Chondrocyte (in vitro differentiated cells): ENCODE data around the gene PPP2R5B. TPM values are rescaled to one million over a fixed set of nuclear protein-coding genes. Genes with fewer than 3 reads are reported as not detected.

ENCODE experiments used
- DNase-seq: peaks from one replicate; pipeline ENCODE4 v3.0.0; 2021; ENCODE audit warnings: mixed read lengths, low spot score
- H3K27ac Mint-ChIP-seq: one replicate; pipeline ENCODE4 v1.8.0; 2021; ENCODE audit warnings: mild to moderate bottlenecking, moderate library complexity, mixed read lengths; ENCODE audit not compliant: unreplicated experiment
- H3K27me3 Mint-ChIP-seq: 2 replicates; pipeline ENCODE4 v1.8.0; 2021; ENCODE audit warnings: low read depth, mixed read lengths
- H3K36me3 Mint-ChIP-seq: 2 replicates; pipeline ENCODE4 v1.8.0; 2021; ENCODE audit warnings: low read depth, mixed read lengths
- H3K4me1 Mint-ChIP-seq: 2 replicates; pipeline ENCODE4 v1.8.0; 2021; ENCODE audit warnings: low read depth, mild to moderate bottlenecking, mixed read lengths
- H3K4me3 Mint-ChIP-seq: one replicate; pipeline ENCODE4 v1.8.0; 2021; ENCODE audit warnings: mild to moderate bottlenecking, moderate library complexity, mixed read lengths; ENCODE audit not compliant: unreplicated experiment
- H3K9me3 Mint-ChIP-seq: 2 replicates; pipeline ENCODE4 v1.8.0; 2021; ENCODE audit warnings: low read depth, mixed read lengths
- CTCF ChIP-seq: fragments of 200-600 bp; sonication (generic); IDR thresholded peaks from 2 replicates; pipeline ENCODE4 v1.5.0; 2021; ENCODE audit warnings: antibody characterized with exemption, mild to moderate bottlenecking, moderate library complexity
- total RNA-seq: library from RNA; stranded (reverse); gene quantifications from 3 replicates; pipeline ENCODE4 v1.2.1, GENCODE V29; 2021

PPP2R5B gene
- total RNA-seq, 1 donor from 2014 or later: 33.2 TPM

GRCh38 chr11:64897381-64898075 lies 27.0 kb upstream of the PPP2R5B start:
- H3K27ac Mint-ChIP-seq: no peak overlapping the region
- peak; percentile 81 for DNase-seq
- no peaks in the 10 kb centered on the region for H3K4me1 Mint-ChIP-seq
- H3K9me3 Mint-ChIP-seq: no peaks in the 10 kb centered on the region
- H3K27me3 Mint-ChIP-seq: no peaks in the 10 kb centered on the region
- TF ChIP-seq CTCF: no peak
- no peak overlapping the region for H3K4me3 Mint-ChIP-seq
- H3K36me3 Mint-ChIP-seq: peaks cover 21% of the 10 kb centered on the region

- DNase-seq: no peak
- Mint-ChIP-seq H3K36me3 (peaks cover 21% of the 10 kb centered on the region), H3K4me3 (no peak overlapping the region), H3K4me1 (no peaks in the 10 kb centered on the region), H3K27me3 (no peaks in the 10 kb centered on the region), H3K27ac (no peak overlapping the region), H3K9me3 (no peaks in the 10 kb centered on the region)
- no peak for TF ChIP-seq CTCF
Observed at GRCh38 chr11:64898076-64898445, 26.4 kb upstream of the PPP2R5B start.

- no peak overlapping the region for H3K27ac Mint-ChIP-seq
- no peaks in the 10 kb centered on the region for H3K4me1 Mint-ChIP-seq
- TF ChIP-seq CTCF: no peak
- peak; percentile 86 for DNase-seq
- H3K9me3 Mint-ChIP-seq: no peaks in the 10 kb centered on the region
- H3K4me3 Mint-ChIP-seq: no peak overlapping the region
- peaks cover 22% of the 10 kb centered on the region for H3K36me3 Mint-ChIP-seq
- H3K27me3 Mint-ChIP-seq: no peaks in the 10 kb centered on the region
Observed at GRCh38 chr11:64898541-64898940, 25.9 kb upstream of the PPP2R5B start.

GRCh38 chr11:64900263-64900678 lies 24.2 kb upstream of the PPP2R5B start:
- no peak for TF ChIP-seq CTCF
- H3K36me3 Mint-ChIP-seq: peaks cover 25% of the 10 kb centered on the region
- DNase-seq: no peak
- no peaks in the 10 kb centered on the region for H3K4me1 Mint-ChIP-seq
- no peak overlapping the region for H3K4me3 Mint-ChIP-seq
- no peaks in the 10 kb centered on the region for H3K9me3 Mint-ChIP-seq
- H3K27me3 Mint-ChIP-seq: no peaks in the 10 kb centered on the region
- no peak overlapping the region for H3K27ac Mint-ChIP-seq

GRCh38 chr11:64900774-64901173 lies 23.7 kb upstream of the PPP2R5B start:
- Mint-ChIP-seq H3K36me3 (peaks cover 27% of the 10 kb centered on the region), H3K4me1 (no peaks in the 10 kb centered on the region), H3K27me3 (no peaks in the 10 kb centered on the region), H3K9me3 (no peaks in the 10 kb centered on the region), H3K27ac (no peak overlapping the region), H3K4me3 (no peak overlapping the region)
- no peak for DNase-seq
- no peak for TF ChIP-seq CTCF
